ENCODE results near the gene VWC2. TPM values are rescaled to one million over a fixed set of nuclear protein-coding genes. Genes with fewer than 3 reads are reported as not detected.

Gene VWC2
- total RNA-seq, 2 experiments from 2014 or later: not detected

DNA sequence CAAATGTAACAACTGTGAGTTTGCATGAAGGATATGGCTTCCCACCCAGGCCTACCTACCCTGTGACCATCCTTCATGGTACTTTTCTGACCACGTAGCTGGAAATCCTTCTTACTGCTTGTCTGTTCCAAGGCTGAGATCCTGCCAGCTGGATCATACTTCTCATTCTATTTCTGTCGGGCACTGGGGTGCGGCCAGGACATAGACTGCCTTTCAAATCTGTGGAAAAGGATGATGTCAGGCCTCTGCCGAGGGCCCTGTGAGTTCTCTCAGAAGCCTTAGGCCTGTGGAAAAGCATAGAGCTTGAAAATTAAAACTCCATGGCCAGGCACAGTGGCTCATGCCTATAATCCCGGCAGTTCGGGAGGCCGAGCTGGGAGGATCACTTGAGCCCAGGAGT lies 10.0 kb downstream of the VWC2 start:
- Mint-ChIP-seq H3K27ac (no peak overlapping the region), H3K9me3 (no peaks in the 10 kb centered on the region), H3K4me3 (no peak overlapping the region), H3K36me3 (ENCODE audit: low read depth) (no peaks in the 10 kb centered on the region), H3K27me3 (peaks cover 35% of the 10 kb centered on the region), H3K4me1 (ENCODE audit: low read depth) (no peaks in the 10 kb centered on the region)
- Histone ChIP-seq H3K27ac (ENCODE audit: low read depth in 1 of 2, low read length in 2 of 2) (no peak overlapping the region), H3K27me3 (ENCODE audit: control insufficient read depth in 1 of 2, insufficient read depth in 2 of 2, low read length in 2 of 2) (peaks cover 0 to under 1% of the 10 kb centered on the region in 2 experiments), H3K4me1 (ENCODE audit: insufficient read depth, low read length) (no peaks in the 10 kb centered on the region), H3K9me3 (ENCODE audit: control insufficient read depth in 1 of 2, insufficient read depth in 1 of 2, low read length in 2 of 2) (peaks cover 0 to 5% of the 10 kb centered on the region in 2 experiments), H3K36me3 (ENCODE audit: insufficient read depth, low read length) (no peaks in the 10 kb centered on the region), H3K4me3 (ENCODE audit: low read length) (no peak overlapping the region)
- no peak for ATAC-seq (ENCODE audit: poor library complexity)
- POLR2A ChIA-PET: no interaction called here
- no peak for TF ChIP-seq CTCF (IDR thresholded peaks at IDR 0.05)
- DNase-seq: no peak
- CTCF ChIA-PET: no interaction called here
- intact Hi-C loops (cut with DNase I, micrococcal nuclease): no loop called here

GRCh38 chr7:49787980-49788379 lies 14.5 kb downstream of the VWC2 start:
- ChIA-PET CTCF (no interaction called here), POLR2A (no interaction called here)
- peaks cover 0 to 13% of the 10 kb centered on the region in 2 experiments for H3K9me3 ChIP-seq (ENCODE audit: control insufficient read depth in 1 of 2, insufficient read depth in 1 of 2, low read length in 2 of 2)
- intact Hi-C loops (cut with DNase I, micrococcal nuclease): no loop called here
- no peak for DNase-seq
- Mint-ChIP-seq H3K27me3 (peaks cover under 1% of the 10 kb centered on the region), H3K4me3 (no peak overlapping the region), H3K4me1 (ENCODE audit: low read depth) (no peaks in the 10 kb centered on the region), H3K9me3 (no peaks in the 10 kb centered on the region), H3K27ac (no peak overlapping the region), H3K36me3 (ENCODE audit: low read depth) (no peaks in the 10 kb centered on the region)
- no peak overlapping the region for H3K4me3 ChIP-seq (ENCODE audit: low read length)
- ATAC-seq (ENCODE audit: poor library complexity): no peak
- H3K36me3 ChIP-seq (ENCODE audit: insufficient read depth, low read length): no peaks in the 10 kb centered on the region
- no peak for TF ChIP-seq CTCF (IDR thresholded peaks at IDR 0.05)
- H3K27ac ChIP-seq (ENCODE audit: low read depth in 1 of 2, low read length in 2 of 2): no peak overlapping the region
- H3K27me3 ChIP-seq (ENCODE audit: control insufficient read depth in 1 of 2, insufficient read depth in 2 of 2, low read length in 2 of 2): no peaks in the 10 kb centered on the region
- H3K4me1 ChIP-seq (ENCODE audit: insufficient read depth, low read length): no peaks in the 10 kb centered on the region

GRCh38 chr7:49788455-49789059 lies 15.1 kb downstream of the VWC2 start:
- Histone ChIP-seq H3K27me3 (ENCODE audit: control insufficient read depth in 1 of 2, insufficient read depth in 2 of 2, low read length in 2 of 2) (no peaks in the 10 kb centered on the region), H3K27ac (ENCODE audit: low read depth in 1 of 2, low read length in 2 of 2) (no peak overlapping the region), H3K36me3 (ENCODE audit: insufficient read depth, low read length) (no peaks in the 10 kb centered on the region), H3K9me3 (ENCODE audit: control insufficient read depth in 1 of 2, insufficient read depth in 1 of 2, low read length in 2 of 2) (peaks cover 0 to 13% of the 10 kb centered on the region in 2 experiments), H3K4me1 (ENCODE audit: insufficient read depth, low read length) (no peaks in the 10 kb centered on the region), H3K4me3 (ENCODE audit: low read length) (no peak overlapping the region)
- no peaks in the 10 kb centered on the region for H3K4me1 Mint-ChIP-seq (ENCODE audit: low read depth)
- DNase-seq (no peak), ATAC-seq (ENCODE audit: poor library complexity) (no peak)
- TF ChIP-seq CTCF (IDR thresholded peaks at IDR 0.05): no peak
- CTCF ChIA-PET: no interaction called here
- no peaks in the 10 kb centered on the region for H3K9me3 Mint-ChIP-seq
- no peak overlapping the region for H3K27ac Mint-ChIP-seq
- intact Hi-C loops (cut with DNase I, micrococcal nuclease): no loop called here
- no peak overlapping the region for H3K4me3 Mint-ChIP-seq
- no peaks in the 10 kb centered on the region for H3K27me3 Mint-ChIP-seq
- H3K36me3 Mint-ChIP-seq (ENCODE audit: low read depth): no peaks in the 10 kb centered on the region
- POLR2A ChIA-PET: no interaction called here
